ENCODE data around the gene CBLN3.
"Not testable (repeated sequence)": the region's sequence is repeated elsewhere in the genome, so short reads cannot be mapped to it uniquely, and the experiment has no call there.

CBLN3 gene

DNA sequence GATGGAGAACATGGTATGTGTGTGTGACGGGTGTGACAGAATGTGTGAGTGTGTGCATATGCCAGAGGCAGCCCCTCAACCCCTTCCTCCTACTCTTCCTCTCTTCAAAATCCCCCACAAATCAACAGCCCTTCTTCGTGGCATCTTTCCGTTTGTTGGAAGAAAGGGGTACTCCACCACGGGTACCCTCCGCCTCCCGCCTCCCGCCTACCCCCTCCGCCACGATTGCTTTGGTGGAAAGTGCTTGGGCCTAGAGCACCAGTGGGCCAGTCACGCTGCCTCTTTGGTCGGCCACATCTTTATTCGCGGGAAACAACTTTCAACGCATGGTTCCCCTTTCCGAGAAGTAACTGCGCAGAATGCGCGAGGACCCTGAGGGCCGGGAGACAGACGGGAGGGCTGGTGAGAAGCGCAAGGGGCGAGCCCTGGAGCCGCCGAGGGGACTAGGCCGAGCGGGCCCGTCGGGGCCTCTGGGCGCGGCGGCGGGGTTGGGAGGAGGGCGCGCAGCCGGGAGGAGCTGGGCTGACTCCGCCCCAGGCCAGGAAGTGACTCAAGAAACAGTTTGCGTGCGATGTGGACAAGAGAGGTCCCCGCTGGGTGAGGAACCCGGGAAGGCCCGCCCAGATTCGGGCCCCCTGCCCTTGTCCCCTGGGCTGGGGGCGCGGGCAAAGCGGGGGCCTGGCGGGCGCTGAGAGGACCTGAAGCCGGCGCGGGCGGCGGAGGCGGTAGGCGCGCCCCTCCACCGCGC lies at the start of gene CBLN3, which contains the start of gene KHNYN:
CBLN3 (minus strand) TSS at position 274 of the 748 bp plus-strand sequence. CDS start 614 bp downstream, outside the sequence.
KHNYN (plus strand) TSS at position 560 of the 748 bp plus-strand sequence. CDS start 777 bp downstream, outside the sequence.
- DNase-seq: peak; percentile 90

DNA sequence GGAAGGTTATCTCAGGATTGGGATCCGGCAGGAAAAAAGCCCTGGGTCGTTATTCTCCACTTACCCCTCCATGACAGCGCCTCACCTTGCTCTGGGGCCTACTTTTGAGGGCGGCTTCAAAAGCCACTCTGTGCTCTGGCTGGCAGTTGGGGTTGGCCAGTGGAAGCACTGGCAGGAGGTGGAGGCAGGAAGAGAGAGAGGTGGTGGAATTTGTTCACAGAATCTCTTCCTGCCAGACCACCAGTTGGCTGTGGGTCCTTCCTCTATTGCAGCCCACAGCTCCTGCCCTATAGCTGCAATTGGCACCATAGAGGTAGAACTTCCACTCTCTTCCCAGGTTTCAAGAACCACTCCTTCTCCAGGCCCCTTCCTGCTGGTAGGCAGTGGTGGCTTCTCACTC lies 45.8 kb upstream of the CBLN3 start:
- no peak for DNase-seq

DNA sequence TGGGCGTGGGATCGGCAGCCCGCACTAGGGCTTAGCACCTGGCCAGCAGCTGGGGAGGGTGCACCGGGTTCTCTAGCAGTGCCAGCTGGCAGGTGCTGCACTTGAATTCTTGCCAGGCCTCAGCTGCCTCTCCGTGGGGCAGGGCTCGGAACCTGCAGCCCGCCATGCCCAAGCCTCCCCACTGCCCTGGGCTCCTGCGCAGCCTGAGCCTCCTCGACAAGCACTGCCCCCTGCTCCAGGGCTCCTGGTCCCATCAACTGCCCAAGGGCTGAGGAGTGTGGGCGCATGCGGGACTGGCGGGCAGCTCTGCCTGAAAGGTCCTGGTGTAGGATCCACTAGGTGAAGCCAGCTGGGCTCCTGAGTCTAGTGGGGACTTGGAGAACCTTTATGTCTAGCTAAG lies 43.7 kb upstream of the CBLN3 start:
- DNase-seq: no peak

DNA sequence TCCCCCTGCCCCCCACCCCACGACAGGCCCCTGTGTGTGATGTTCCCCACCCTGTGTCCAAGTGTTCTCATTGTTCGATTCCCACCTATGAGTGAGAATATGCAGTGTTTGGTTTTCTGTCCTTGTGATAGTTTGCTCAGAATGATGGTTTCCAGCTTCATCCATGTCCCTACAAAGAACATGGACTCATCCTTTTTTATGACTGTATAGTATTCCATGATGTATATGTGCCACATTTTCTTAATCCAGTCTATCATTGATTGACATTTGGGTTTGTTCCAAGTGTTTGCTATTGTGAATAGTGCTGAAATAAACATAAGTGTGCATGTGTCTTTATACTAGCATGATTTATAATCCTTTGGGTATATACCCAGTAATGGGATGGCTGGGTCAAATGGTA lies 41.0 kb upstream of the CBLN3 start:
- DNase-seq: not testable (repeated sequence)

DNA sequence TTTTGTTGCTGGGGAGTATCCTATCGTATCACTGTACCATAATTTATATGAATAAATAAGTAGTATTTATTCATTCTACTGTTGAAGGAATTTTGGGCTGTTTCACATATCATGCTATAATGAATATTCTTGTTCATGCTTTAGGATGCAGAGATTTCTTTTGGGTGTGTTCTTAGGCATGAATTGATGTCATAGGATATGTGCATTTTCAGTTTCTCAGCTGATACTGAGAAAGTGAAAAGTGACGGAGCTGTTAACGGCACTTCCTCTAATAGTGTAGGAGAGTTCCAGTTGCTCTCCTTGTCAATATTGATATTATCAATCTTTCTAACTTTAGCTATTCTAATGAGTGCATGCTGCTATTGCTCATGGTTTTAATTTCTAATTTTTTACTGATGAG lies 36.3 kb upstream of the CBLN3 start:
- no peak for DNase-seq

DNA sequence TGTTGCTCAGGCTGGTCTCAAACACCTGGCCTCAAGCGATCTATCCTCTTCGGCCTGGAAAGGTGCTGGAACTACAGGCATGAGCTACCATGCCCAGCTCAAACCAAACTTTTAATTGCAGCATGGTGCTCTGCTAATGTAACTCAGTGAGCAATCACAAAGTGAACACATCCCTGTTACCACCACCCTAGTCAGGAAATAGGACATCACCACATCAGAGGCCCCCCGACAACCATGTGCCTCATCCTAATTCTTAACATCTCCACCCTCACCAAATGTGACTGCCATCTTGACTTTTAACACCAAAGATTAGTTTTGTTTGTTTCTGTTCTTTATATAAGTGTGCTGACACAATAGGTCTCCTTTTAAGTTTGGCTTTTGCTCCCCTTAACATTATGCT lies 35.9 kb upstream of the CBLN3 start:
- DNase-seq: no peak

DNA sequence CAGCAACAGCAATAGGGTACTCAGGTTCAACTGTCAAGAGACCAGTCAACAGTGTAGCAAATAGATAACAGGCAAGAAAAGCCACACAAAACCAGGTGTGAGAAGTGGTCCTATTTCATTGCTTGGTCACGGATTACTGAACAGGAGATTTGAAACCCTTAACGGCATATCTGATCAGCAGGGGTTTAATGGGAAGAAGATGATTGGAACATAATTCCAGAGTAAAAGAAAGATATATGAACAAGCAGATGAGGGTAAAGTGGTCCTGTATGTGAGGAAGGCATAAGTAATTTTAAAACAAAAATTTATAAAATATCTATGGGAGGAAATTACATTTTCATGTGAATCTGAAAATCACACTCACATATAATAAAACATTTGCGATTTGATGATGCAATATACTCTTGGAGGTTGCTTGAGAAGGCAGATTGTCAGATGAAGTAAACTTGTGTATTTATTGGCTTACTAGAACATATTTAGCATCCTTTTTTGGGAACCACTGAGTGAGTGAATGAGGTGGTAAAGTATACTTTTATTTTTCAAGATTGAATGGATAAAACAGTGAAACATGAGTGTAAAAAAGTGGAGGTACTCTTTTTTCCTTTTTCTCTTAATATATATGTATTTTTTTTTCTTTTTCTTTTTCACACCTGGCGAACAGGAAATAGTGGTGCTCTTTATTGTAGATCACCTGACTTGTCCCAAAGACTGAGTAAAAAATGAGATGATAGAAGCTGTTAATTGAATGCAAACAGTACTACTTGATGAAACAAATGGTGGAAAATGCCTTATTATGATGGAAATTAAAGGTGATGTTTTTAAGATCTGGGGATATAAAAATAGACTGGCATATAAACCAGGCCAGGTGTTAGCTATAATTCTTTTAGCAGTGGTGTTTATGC lies 34.7 kb upstream of the CBLN3 start:
- DNase-seq: no peak

DNA sequence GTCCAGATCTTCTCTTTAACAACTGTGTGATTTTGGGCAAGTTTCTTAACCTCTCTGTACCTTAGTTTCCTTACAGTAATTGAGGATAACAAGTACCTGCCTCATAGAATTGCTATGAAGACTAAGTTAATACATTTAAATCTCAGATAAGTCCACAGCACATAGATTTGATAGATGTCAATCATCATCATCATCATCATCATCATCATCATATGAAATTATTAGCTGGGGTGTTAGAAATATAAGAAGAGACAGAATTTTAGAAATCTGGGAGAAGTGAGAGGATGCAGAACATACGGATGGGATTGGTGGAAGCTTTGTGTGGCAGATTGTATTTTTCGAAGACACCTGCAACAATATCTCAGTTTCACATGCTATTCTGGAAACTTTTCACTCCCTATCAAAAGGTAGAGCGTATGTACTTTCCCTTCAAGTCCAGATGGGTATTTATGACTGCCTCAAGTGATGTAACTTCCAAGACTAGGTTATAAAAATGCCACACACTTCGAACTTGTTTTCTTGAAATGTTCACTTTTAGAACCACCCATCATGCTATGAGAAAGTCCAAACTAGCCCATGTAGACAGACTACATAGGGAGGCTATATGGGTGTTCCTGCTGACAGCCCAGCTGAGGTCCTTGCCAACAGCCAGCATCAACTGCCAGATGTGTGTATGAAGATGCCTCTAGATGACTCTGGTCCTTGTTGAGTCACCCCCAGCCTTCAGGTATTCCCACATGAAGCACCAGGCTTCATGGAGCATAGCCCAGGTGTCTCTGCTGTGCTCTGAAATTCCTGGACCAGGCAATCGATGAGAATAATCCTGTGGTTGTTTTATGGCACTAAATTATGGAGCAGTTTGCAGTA lies 33.8 kb upstream of the CBLN3 start:
- DNase-seq: no peak

DNA sequence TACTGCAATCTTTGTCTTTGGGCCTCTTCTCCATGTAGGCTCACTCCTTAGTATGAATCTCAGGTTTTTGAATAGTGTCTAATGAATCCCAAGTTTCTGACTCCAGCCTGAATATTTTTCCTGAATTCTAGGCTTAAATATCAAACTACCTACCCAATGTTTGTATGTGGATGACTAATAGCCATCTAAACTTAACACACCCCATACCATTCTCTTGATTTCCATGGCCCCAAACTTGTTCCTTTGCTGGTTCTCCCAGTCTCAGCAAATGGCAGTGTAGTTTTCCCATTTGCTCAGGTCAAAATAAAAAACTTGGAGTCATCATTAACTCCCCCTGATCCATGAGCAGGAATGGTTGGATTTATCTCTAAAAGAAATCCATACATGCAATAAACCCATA lies 31.9 kb upstream of the CBLN3 start:
- DNase-seq: no peak

DNA sequence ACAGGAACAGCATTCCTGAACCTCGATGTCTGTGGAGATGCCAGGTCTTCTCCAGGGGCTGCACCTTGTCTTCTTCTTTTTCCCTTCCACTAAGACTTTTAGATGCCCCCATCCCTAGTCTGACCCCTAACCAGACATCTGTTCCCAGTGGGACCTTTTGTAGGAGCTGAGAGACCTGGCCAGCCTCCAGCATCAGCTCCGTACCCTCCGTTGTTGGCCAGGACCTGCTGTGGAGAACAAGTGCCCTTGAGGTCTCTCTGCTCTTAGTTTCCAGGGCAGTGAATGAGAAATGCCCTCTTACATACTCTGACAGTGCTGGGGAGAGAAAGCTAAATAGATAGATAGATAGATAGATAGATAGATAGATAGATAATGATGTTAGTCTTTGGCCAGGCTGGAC lies 29.9 kb upstream of the CBLN3 start:
- DNase-seq: no peak

DNA sequence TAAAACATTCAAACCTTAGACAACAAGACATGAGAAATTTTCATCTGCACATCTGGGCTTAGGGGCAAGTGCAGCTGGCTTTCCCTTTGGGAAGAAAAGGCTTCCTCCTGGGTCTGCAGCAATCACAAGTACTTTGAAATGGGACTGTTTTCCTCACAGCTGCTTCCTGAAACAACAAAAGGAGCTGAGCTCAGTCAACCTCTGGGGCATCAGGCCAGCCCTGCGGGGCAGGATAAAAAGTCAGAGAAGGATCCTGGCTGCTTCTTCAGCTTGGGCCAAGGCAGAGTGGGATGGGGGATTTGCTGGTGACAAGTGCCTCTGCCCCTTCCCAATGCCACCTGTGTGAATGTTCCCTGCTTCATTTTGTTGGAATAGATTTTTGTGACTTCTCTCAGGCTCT lies 29.3 kb upstream of the CBLN3 start:
- no peak for DNase-seq

DNA sequence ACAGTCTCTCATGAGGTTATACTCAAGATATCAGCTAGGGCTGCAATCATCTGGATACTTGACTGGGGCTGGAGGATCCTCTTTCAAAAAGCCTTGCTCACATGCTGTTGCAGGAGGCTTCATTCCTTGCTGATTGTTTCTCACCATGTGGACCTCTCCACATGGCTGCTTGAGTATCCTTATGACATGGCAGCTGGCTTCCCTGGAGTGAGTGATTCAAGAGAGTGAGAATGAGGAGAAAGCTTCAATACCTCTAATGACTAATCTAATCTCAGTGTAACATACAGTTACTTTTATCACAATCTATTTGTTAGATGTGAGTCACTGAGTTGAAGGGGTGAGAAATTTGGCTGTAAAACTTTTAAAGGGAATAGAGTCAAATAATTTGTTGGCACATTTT lies 27.5 kb upstream of the CBLN3 start:
- no peak for DNase-seq

DNA sequence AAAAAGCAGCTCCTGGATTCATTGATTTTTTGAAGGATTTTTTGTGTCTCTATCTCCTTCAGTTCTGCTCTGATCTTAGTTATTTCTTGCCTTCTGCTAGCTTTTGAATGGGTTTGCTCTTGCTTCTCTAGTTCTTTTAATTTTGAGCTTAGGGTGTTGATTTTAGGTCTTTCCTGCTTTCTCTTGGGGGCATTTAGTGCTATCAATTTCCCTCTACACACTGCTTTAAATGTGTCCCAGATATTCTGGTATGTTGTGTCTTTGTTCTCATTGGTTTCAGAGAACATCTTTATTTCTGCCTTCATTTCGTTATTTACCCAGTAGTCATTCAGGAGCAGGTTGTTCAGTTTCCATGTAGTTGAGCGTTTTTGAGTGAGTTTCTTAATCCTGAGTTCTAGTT lies 21.4 kb upstream of the CBLN3 start:
- not testable (repeated sequence) for DNase-seq

DNA sequence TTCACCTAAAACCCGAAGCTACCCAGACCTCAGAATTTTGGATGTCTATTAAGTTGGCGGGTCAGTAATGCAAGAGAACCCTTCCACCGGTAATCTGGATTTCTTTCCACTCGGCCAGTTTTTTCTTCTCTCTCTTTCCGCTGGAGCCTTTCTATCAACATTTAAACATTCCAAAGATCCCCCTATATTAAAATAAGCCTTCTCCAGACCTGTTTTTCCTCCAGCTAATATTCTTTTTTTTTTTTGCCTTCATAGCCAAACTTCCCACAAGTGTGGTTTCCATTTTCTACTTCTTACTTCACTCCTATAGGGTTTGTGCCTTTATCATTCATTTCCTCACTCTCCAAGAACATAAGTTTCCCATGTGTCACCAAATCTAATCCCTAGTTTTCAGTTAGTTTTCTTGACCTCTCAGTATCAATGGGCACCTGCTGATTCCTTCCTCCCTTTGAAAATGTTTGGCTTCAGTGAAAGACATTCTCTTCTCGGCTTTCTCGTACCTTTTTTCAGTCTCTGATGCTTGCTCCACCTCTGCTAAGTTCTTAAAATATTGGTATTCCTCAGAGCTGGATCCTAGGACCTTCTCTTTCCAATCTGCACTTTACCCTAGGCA lies 13.7 kb upstream of the CBLN3 start:
- no peak for DNase-seq

DNA sequence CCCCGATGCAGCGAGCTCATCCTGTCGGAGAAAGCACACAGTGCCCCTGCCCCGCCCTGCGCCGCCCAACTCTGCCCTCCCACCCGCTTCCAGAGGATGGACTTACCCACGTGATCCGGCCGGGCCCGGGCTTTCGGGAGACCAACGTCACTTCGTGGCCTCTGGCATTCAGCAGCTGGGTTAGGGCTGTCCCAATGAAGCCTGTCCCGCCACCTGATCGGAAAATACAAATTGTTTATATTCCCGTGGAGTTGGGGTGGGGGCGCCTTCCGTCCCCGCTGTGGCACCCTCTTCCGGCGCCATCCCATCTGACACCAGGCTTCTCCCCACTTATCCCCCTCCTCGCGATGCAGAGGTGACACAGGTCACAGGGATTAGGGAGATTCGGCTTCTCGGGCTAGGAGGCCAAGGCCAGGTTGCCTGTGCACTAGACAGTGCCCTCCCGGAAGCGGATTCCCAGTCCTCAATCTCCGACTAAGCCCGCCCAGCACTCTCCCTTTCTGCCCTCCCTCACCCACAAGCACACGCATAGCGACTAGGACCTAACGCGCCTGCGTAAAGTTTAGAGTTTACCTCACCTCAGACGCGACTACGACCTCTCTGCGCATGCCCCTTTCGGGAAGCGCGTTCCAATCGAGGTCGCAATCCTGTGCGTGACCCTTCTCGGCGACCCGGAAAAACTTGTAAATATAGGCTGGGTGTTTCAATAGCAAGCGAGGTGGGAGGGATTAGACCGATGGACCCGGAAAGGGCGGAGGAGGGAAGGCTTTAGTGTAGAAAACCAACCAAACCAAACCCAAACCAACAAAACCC lies 13.0 kb upstream of the CBLN3 start, which contains the start of gene SDR39U1:
SDR39U1 (minus strand) TSS at position 537 of the 813 bp plus-strand sequence; CDS start at position 530, 7 bp downstream.
- peak; percentile 99 for DNase-seq

DNA sequence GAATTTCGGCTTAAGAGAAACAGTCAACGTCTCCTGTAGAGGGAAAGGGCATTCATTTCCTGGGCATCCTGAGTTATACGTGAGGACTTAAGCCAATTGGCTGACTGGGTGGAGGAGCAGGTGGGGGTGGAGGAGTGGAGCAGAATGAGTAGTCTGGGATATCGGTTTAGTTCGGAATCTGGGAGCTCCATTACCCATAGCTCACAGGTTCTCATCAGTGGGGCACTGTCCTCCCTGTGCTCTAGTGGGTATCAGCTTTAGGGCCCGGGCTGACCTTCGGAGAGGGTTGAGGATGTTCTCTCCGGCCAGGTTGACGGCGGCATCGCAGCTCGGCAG lies 12.4 kb upstream of the CBLN3 start:
- peak; percentile 66 for DNase-seq

DNA sequence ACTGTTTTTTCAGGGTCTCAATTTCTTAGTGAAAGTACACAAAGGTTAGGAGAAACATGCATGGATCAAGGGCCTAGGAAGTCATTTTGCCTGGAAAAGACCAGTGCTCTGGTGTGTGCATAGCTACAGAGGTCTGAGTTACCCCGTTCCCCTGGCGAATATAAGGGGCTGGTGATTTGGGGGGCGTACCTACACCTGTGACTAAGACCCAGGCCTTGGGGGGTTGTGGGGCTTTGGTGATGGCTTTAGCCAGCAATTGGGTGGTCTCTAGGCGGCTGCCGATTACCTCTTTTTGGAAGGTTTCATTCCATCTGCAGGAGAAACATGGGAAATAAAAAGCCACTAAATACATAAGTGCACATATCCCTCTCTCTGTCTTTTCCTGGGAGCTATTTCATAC lies 12.0 kb upstream of the CBLN3 start:
- no peak for DNase-seq

DNA sequence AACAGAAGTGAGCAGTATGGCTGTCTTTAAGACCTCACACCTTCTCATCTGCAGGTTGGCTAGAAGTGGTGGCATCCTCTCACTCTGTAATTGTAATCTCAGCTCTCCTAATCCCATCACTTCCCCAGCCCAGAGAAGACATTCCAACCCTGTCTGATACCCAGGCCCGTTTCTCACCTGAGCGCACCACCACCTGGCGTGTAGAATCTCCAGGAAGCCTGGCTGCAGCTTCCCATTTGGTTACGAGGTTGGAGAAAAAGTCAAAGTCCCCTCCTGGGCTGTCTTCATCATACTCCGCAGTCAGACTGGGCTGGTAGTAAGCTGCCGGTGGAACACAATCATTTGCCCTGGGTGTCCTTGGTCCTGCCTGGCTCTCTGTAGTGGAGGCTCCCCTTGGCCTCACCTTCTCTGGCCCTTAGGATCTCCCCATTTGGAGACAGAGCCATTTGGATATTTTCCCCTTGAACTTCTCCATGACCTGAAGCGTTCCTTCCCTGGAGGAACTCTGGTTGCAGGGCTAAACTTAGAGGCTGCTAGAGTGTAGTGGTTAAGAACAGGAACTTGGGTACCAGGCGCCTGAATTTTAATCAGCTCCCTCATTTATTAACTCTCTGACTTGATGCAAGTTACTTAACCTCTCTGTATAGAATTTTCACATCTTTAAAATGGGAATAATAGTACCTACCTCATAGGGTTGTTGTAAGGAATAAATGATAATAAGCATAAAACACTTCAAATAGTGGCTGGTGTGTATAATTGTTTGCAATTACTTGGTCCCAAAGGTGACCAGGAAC lies 11.3 kb upstream of the CBLN3 start:
- DNase-seq: no peak

DNA sequence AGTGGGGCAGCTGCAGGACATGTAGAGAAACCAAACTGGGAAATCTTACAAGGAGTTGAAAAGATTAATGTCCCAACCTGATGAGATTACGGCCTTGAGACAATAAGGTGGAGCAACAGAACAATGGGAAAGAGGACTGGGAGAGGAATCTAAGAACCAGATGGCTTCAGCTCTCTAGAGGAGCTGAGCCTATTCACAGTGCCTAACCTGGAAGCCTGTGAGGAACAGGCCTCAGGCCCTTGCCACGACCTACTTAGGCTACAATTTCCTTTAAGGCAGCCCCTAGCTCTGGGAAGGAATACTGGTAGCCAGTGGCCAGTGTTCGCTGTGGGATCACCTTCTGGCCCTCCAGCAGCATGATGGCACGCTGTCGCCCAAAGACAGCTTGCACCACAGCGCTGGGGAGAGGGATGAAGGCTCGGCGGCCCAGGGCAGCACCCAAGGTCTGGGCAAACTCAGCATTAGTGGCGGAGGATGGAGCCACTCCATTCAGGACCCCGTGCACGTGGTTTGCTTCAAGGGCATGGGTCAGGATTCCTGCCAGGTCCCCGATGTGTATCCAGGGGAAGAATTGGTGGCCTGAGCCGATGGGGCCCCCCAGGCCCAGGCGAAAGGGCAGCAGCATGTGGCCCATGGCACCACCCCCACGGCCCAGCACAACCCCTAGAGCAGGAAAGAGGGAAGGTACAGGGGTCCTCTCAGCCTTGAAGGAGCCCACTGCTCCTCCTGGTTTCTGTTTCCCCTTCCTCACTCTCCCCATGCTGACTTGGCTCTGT lies 10.6 kb upstream of the CBLN3 start:
- no peak for DNase-seq

DNA sequence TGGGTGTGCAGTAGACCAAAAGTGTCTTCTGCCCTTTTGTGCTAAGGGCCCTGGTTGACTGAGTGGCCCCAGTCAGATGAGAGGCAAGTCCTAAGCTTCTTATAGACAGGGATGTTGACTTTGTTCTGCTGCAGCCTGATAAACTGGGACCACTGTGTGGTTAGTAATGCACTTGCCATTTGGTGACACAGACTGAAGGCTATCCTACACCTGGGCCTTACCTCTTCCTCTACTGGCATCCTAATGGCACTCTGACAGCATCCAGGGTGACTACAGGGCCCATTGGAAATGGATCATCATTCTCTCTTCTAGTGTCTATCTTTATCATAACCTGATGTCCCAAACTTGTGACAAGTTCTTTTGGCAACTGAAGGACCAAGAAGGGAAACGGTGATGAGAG lies 9.8 kb upstream of the CBLN3 start:
- no peak for DNase-seq
